Mesenchymal stem cell (in vitro differentiated cells and primary cell): ENCODE results near the gene PECR.
A peak's percentile ranks its signal among the peaks of the same experiment; 100 is the strongest.

Experiments
- DNase-seq: peaks from one replicate; pipeline ENCODE4 v3.0.0-alpha.2; 2013
- H2AFZ ChIP-seq: one replicate; pipeline ENCODE4 v1.6.1; 2013; ENCODE audit warnings: low read depth, mild to moderate bottlenecking, control low read depth, inconsistent platforms, low read length, moderate library complexity
- H2AK5ac ChIP-seq: 2 replicates; pipeline ENCODE4 v1.6.1; 2013; ENCODE audit warnings: low read length, moderate library complexity, mild to moderate bottlenecking, inconsistent platforms; ENCODE audit not compliant: severe bottlenecking
- H2BK120ac ChIP-seq: one replicate; pipeline ENCODE4 v1.6.1; 2013; ENCODE audit warnings: low read depth, mild to moderate bottlenecking, inconsistent platforms, low read length, moderate library complexity
- H2BK12ac ChIP-seq, 2 experiments: one replicate each; pipeline ENCODE4 v1.6.1; 2013; ENCODE audit warnings: inconsistent platforms in 2 of 2, low read length in 2 of 2, mild to moderate bottlenecking in 2 of 2, moderate library complexity in 2 of 2, control low read depth in 1 of 2
- H2BK15ac ChIP-seq: one replicate; pipeline ENCODE4 v1.6.1; 2013; ENCODE audit warnings: mild to moderate bottlenecking, low read depth, inconsistent platforms; ENCODE audit not compliant: poor library complexity, severe bottlenecking
- H2BK5ac ChIP-seq: 2 replicates; pipeline ENCODE4 v1.6.1; 2013; ENCODE audit warnings: low read depth, mild to moderate bottlenecking, low read length, control low read depth, inconsistent platforms; ENCODE audit not compliant: poor library complexity, severe bottlenecking
- H3K14ac ChIP-seq, 2 experiments: one replicate each; pipeline ENCODE4 v1.6.1; 2013; ENCODE audit warnings: inconsistent platforms in 2 of 2, low read length in 2 of 2, control low read depth in 1 of 2, mild to moderate bottlenecking in 1 of 2, moderate library complexity in 1 of 2
- H3K18ac ChIP-seq, 2 experiments: one replicate each; pipeline ENCODE4 v1.6.1; 2013; ENCODE audit warnings: inconsistent platforms in 2 of 2, low read length in 2 of 2, control low read depth in 1 of 2, low read depth in 1 of 2, mild to moderate bottlenecking in 1 of 2
- H3K23ac ChIP-seq, 2 experiments: one replicate each; pipeline ENCODE4 v1.6.1; 2013; ENCODE audit warnings: inconsistent platforms in 2 of 2, low read length in 2 of 2, mild to moderate bottlenecking in 2 of 2, moderate library complexity in 2 of 2, control low read depth in 1 of 2
- H3K27ac ChIP-seq: 2 replicates; pipeline ENCODE4 v1.5.1; 2013; ENCODE audit warnings: mild to moderate bottlenecking, moderate library complexity, low read length, control low read depth, inconsistent platforms; ENCODE audit not compliant: poor library complexity, severe bottlenecking
- H3K27me3 ChIP-seq, 2 experiments: 2 replicates each; pipeline versions ENCODE4 v1.6.1 to v1.7.0; 2013; ENCODE audit warnings: low read length in 2 of 2, mild to moderate bottlenecking in 2 of 2, moderate library complexity in 2 of 2, control low read depth in 1 of 2, inconsistent platforms in 1 of 2; ENCODE audit not compliant: control insufficient read depth in 1 of 2, insufficient read depth in 1 of 2
- H3K36me3 ChIP-seq, 2 experiments: 2 replicates each; pipeline versions ENCODE4 v1.6.1 to v1.7.0; 2013; ENCODE audit warnings: low read length in 2 of 2, control low read depth in 1 of 2, inconsistent platforms in 1 of 2, low read depth in 1 of 2, mild to moderate bottlenecking in 1 of 2; ENCODE audit not compliant: insufficient read depth in 2 of 2, control insufficient read depth in 1 of 2
- H3K4ac ChIP-seq, 2 experiments: one replicate each; pipeline ENCODE4 v1.6.1; 2013; ENCODE audit warnings: inconsistent platforms in 2 of 2, low read length in 2 of 2, mild to moderate bottlenecking in 2 of 2, moderate library complexity in 2 of 2, control low read depth in 1 of 2, low read depth in 1 of 2
- H3K4me1 ChIP-seq: 2 replicates; pipeline ENCODE4 v1.6.1; 2013; ENCODE audit warnings: low read depth, low read length, control low read depth; ENCODE audit not compliant: control insufficient read depth, insufficient read depth
- H3K4me2 ChIP-seq: 2 replicates; pipeline ENCODE4 v1.6.1; 2013; ENCODE audit warnings: low read length, mild to moderate bottlenecking, inconsistent platforms; ENCODE audit not compliant: poor library complexity, severe bottlenecking
- H3K4me3 ChIP-seq, 2 experiments: 2 replicates each; pipeline versions ENCODE4 v1.5.1 to v1.7.0; 2013; ENCODE audit warnings: low read length in 2 of 2, mild to moderate bottlenecking in 2 of 2, control low read depth in 1 of 2, low read depth in 1 of 2; ENCODE audit not compliant: insufficient read depth in 1 of 2
- H3K79me1 ChIP-seq: replicated peaks from 2 replicates; pipeline ENCODE4 v1.6.1; 2013; ENCODE audit warnings: mild to moderate bottlenecking, control low read depth, low read length, inconsistent platforms; ENCODE audit not compliant: poor library complexity, severe bottlenecking
- H3K9ac ChIP-seq: 2 replicates; pipeline ENCODE4 v1.7.0; 2013; ENCODE audit warnings: mild to moderate bottlenecking, low read length, moderate library complexity
- H3K9me3 ChIP-seq: 2 replicates; pipeline ENCODE4 v1.7.0; 2013; ENCODE audit warnings: mild to moderate bottlenecking, low read length; ENCODE audit not compliant: control insufficient read depth
- H4K8ac ChIP-seq: one replicate; pipeline ENCODE4 v1.6.1; 2013; ENCODE audit warnings: inconsistent platforms, mild to moderate bottlenecking, low read length, moderate library complexity
- H4K91ac ChIP-seq: one replicate; pipeline ENCODE4 v1.6.1; 2013; ENCODE audit warnings: mild to moderate bottlenecking, low read length, inconsistent platforms
- WGBS: methylation state at CpG from one replicate; pipeline ENCODE4 v1.1.7; 2013; ENCODE audit warnings: mixed read lengths; 5-methylcytosine and 5-hydroxymethylcytosine counted together

Gene PECR

DNA sequence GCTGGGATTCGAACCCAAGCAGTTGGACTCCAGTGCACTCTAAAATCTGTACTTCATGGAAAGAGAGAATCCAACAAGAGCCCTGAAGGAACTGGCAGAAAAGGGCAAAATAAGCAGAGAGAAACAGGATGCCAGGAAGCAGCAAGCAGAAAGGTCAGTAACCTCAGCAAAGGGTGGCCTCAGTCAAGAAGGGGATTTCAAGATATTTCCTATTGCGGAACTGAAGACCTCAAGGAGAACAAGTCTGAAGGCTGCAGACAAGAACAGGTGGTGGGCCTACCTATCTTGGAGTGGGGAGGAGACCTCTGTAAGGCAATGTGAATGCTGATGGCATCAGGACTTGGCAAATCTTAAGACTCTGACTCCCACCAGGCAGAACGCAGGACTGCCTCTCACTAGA, 48.2 kb downstream of the PECR start:
- Histone ChIP-seq H3K79me1 (no peaks in the 10 kb centered on the region), H3K4me1 (peaks cover 10% of the 10 kb centered on the region), H4K8ac (no peak overlapping the region), H3K18ac (no peak overlapping the region), H3K4ac (no peak overlapping the region), H3K9ac (no peak overlapping the region), H3K4me2 (no peak overlapping the region), H3K27me3 (no peaks in the 10 kb centered on the region), H3K27ac (no peak overlapping the region), H3K23ac (no peak overlapping the region), H2BK12ac (no peak overlapping the region), H3K14ac (no peak overlapping the region), H2BK5ac (no peak overlapping the region), H2AK5ac (no peak overlapping the region), H3K36me3 (no peaks in the 10 kb centered on the region), H3K9me3 (no peaks in the 10 kb centered on the region), H4K91ac (no peak overlapping the region), H2BK120ac (no peak overlapping the region), H2AFZ (no peak overlapping the region), H2BK15ac (peak overlapping the region; percentile 19), H3K4me3 (no peak overlapping the region)
- DNase-seq: no peak
- 91% methylated on average over 3 of the region's 3 CpGs for WGBS

DNA sequence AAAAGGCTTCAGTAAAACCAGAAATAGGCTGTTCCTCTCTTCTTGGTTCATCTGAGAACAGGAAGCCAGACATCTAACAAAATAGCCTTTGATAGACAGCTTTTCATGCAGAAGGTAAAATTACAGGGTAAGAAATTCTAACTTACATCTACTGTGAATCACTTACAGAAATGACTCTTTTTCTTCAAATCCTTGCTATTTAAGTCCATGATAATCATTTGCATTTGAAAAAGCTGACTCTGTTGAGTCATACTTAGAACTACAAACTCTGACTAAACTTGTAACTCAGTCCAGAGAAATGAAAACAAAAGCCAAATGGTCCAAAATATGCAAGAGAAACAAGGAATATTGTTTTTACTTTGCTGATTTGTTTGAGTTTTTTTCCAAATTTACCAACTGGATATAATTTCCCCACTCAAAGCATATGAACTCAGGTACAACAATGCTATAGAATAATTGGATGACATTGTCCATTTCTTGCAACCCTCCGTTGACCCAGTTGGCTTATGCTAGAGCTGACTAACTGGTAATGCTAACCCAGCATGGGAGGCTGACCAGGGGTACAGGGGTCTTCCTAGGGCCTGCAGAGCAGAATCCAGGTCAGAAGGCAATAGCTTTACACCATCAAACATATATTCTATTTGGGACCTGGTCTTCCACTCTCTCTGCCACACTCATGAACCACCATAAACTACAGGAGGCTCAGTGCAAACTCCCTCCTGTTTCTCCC, 49.5 kb downstream of the PECR start:
- Histone ChIP-seq H2BK15ac (no peak overlapping the region), H3K23ac (no peak overlapping the region), H3K27ac (peak overlapping the region; percentile 33), H4K91ac (no peak overlapping the region), H3K18ac (no peak overlapping the region), H3K14ac (no peak overlapping the region), H3K4me1 (peaks cover 10% of the 10 kb centered on the region), H2AK5ac (peak overlapping the region; percentile 56), H2BK12ac (no peak overlapping the region), H3K27me3 (no peaks in the 10 kb centered on the region), H3K79me1 (no peaks in the 10 kb centered on the region), H3K9me3 (no peaks in the 10 kb centered on the region), H2AFZ (no peak overlapping the region), H3K4me3 (no peak overlapping the region), H3K4me2 (no peak overlapping the region), H2BK5ac (no peak overlapping the region), H3K9ac (peak overlapping the region; percentile 43), H3K36me3 (no peaks in the 10 kb centered on the region), H2BK120ac (no peak overlapping the region), H4K8ac (no peak overlapping the region), H3K4ac (no peak overlapping the region)
- 95% methylated on average over 1 of the region's 1 CpG for WGBS
- DNase-seq: peak; percentile 48

DNA sequence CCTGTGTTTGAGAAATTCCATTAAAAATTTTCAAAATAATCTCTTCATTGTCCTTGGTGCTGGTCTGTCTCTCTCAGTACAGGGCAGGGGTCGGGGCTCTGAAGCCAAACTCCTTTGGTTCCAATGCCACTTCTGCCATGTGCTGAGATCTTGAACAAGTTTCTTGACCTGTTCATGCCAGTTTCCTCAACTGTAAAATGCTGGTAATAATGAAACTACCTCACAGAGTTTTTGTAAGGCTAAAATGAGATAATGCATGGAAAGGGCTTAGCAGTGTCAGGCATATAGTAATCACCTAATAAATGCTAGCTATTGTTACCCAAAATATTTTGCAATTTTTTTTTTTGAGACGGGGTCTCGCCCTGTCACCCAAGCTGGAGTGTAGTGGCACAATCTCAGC, 51.4 kb downstream of the PECR start:
- Histone ChIP-seq H2BK120ac (no peak overlapping the region), H3K18ac (no peak overlapping the region), H3K9ac (no peak overlapping the region), H2AFZ (no peak overlapping the region), H2AK5ac (no peak overlapping the region), H3K14ac (no peak overlapping the region), H4K8ac (no peak overlapping the region), H3K4me2 (no peak overlapping the region), H3K9me3 (no peaks in the 10 kb centered on the region), H2BK12ac (no peak overlapping the region), H2BK15ac (no peak overlapping the region), H3K23ac (no peak overlapping the region), H3K36me3 (no peaks in the 10 kb centered on the region), H2BK5ac (no peak overlapping the region), H3K79me1 (no peaks in the 10 kb centered on the region), H3K27ac (no peak overlapping the region), H3K27me3 (no peaks in the 10 kb centered on the region), H3K4me3 (no peak overlapping the region), H4K91ac (no peak overlapping the region), H3K4me1 (peaks cover 10% of the 10 kb centered on the region), H3K4ac (no peak overlapping the region)
- DNase-seq: no peak
- WGBS: 93% methylated on average over 3 of the region's 3 CpGs

DNA sequence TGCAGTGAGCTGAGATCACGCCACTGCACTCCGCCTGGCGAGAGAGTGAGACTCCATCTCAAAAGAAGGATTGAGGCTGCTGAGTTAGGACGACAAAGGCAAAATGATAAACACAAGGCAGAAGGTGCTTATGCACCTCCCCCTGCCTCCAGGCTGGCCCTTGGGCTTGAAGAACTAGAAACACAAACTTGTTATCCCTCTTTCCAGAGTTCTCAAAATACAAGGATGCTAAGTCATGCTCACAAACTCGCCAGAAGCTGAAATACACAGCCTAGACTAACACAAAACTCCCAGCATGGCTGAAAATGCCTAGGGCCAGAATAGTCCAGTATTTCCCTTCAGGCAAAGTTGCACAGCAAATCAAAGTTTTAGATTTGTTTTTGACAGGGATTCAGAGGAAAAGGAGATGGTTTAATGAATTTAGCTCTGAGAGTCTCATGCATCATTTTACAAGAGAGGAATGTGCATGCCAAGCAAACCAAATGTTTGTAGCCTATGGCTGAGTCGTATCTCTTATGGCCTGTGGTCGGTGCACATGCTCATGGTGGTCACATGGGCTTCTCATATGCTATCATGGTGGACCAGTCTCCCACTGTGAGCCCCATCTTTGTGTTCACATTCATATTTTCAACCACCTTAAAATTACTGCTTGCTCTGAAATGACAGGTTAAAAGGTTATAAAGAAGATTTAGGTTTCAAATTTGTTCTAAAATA, 52.0 kb downstream of the PECR start:
- peak; percentile 33 for DNase-seq
- H3K14ac ChIP-seq: no peak overlapping the region
- H2BK120ac ChIP-seq: no peak overlapping the region
- peaks cover 10% of the 10 kb centered on the region for H3K4me1 ChIP-seq
- H3K36me3 ChIP-seq: no peaks in the 10 kb centered on the region
- H2BK12ac ChIP-seq: no peak overlapping the region
- WGBS: 86% methylated on average over 7 of the region's 7 CpGs
- no peak overlapping the region for H2AFZ ChIP-seq
- no peak overlapping the region for H2BK5ac ChIP-seq
- H3K23ac ChIP-seq: no peak overlapping the region
- H4K91ac ChIP-seq: no peak overlapping the region
- H3K18ac ChIP-seq: no peak overlapping the region
- no peak overlapping the region for H2BK15ac ChIP-seq
- H4K8ac ChIP-seq: no peak overlapping the region
- no peaks in the 10 kb centered on the region for H3K79me1 ChIP-seq
- no peak overlapping the region for H3K4ac ChIP-seq
- no peaks in the 10 kb centered on the region for H3K27me3 ChIP-seq
- no peak overlapping the region for H3K4me3 ChIP-seq
- no peak overlapping the region for H2AK5ac ChIP-seq
- no peak overlapping the region for H3K4me2 ChIP-seq
- no peak overlapping the region for H3K27ac ChIP-seq
- H3K9ac ChIP-seq: no peak overlapping the region
- H3K9me3 ChIP-seq: no peaks in the 10 kb centered on the region
